Posterior cingulate gyrus (tissue), 11 donors: Measurements from ENCODE around the gene FOXK2.
A peak's percentile ranks its signal among the peaks of the same experiment; 100 is the strongest.
"Not testable (repeated sequence)": the region's sequence is repeated elsewhere in the genome, so short reads cannot be mapped to it uniquely, and the experiment has no call there.

Experiments
- DNase-seq, 10 donors: peaks; one replicate each; pipeline versions ENCODE4 v3.0.0 to v3.0.0-alpha.2; 2020 to 2021; ENCODE audit warnings: mixed read lengths in 3 of 10
- intact Hi-C: fragments of 100-400 bp; cut with DNase I; formaldehyde crosslinking; loops from one replicate; pipeline ENCODE4 v1.15.1; 2023

Gene FOXK2

DNA sequence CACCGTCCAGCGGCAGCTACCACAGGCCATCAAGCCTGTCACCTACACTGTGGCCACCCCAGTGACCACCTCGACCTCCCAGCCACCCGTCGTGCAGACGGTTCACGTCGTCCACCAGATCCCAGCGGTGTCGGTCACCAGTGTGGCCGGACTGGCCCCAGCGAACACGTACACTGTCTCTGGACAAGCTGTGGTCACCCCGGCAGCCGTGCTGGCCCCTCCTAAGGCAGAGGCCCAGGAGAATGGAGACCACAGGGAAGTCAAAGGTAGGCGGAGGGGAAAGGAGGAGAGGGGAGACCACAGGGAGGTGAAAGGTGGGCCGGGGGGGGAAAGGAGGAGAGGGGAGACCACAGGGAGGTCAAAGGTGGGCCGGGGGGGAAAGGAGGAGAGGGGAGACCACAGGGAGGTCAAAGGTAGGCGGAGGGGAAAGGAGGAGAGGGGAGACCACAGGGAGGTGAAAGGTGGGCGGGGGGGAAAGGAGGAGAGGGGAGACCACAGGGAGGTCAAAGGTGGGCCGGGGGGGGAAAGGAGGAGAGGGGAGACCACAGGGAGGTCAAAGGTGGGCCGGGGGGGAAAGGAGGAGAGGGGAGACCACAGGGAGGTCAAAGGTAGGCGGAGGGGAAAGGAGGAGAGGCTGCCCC, 66.5 kb downstream of the FOXK2 start:
- intact Hi-C loops, result not testable (repeated sequence)
- DNase-seq, result peak in 2 of 10 donors; percentile 73 to 93

DNA sequence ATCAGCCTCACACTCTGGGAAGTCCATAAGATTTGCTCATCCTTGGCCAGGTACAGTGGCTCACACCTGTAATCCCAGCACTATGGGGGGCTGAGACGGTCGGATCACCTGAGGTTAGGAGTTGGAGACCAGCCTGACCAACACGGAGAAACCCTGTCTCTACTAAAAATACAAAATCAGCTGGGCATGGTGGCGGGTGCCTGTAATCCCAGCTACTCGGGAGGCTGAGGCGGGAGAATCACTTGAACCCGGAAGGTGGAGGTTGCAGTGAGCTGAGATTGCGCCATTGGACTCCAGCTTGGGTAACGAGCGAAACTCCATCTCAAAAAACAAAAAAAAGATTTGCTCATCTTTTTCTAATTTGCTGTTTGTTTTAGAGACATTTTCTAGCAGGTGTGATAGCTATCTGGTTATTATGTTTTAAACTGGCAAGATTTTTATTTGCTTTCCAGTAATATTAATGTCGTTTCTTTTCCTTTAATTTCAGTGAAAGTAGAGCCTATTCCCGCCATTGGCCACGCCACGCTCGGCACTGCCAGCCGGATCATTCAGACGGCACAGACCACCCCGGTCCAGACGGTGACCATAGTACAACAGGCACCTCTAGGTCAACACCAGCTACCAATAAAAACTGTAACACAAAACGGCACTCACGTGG, 67.2 kb downstream of the FOXK2 start:
- intact Hi-C loops, result no loop called here
- DNase-seq, result peak in 2 of 10 donors; percentile 24 to 48

GRCh38 chr17:82587234-82588086, 67.9 kb downstream of the FOXK2 start:
- intact Hi-C loops, result no loop called here
- DNase-seq, result peak in 2 of 10 donors; percentile 71 to 79

DNA sequence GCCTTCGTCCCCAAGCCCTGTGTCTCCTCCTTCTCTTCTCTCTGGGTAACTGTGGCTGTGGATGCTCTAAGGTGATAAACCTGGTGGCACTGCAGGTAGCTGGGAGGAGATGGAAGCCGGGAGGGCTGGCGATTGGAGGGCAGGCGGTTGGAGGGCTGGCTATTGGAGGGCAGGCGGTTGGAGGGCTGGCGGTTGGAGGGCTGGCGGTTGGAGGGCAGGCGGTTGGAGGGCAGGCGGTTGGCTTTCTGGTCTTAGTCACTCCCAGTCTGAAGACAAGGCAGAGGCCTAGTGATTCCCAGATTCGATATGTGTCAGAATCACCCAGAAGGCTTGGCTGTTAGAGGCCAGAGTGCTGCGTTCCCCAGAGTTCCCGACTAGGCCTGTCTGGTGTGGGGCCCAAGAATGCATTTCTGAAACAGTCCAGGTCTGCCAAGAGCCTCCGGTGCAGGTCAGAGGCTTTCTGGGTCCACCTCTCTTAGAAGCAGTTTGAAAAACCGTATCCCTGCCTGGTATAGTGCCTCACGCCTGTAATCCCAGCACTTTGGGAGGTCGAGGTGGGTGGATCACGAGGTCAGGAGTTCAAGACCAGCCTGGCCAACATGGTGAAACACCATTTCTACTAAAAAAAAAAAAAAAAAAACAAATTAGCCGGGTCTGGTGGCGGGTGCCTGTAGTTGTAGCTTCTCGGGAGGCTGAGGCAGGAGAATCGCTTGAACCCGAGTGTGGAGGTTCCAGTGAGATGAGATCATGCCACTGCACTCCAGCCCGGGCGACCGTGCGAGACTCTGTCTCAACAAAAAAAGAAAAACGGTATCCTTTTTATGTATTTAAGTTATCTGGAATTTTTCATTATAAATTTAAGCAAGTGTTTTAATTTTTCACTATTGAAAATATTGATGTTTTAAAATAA, 69.0 kb downstream of the FOXK2 start:
- intact Hi-C loops, result no loop called here
- peak in 2 of 10 donors; percentile 55 to 60 for DNase-seq

GRCh38 chr17:82589851-82590180, 70.3 kb downstream of the FOXK2 start:
- intact Hi-C loops, result no loop called here
- DNase-seq, result peak in 1 of 10 donors; percentile 65

- intact Hi-C loops, result no loop called here
- peak in 3 of 10 donors; percentile 40 to 71 (median 69) for DNase-seq
These were observed 70.7 kb downstream of the FOXK2 start for GRCh38 chr17:82590216-82590615.

- peak in 3 of 10 donors; percentile 48 to 79 (median 61) for DNase-seq
- intact Hi-C loops, result no loop called here
These were observed 71.5 kb downstream of the FOXK2 start for GRCh38 chr17:82590881-82591539.

- intact Hi-C loops, result no loop called here
- peak in 1 of 10 donors; percentile 65 for DNase-seq
These were observed 72.8 kb downstream of the FOXK2 start for GRCh38 chr17:82592289-82592766.

- DNase-seq, result peak in 9 of 10 donors; percentile 46 to 96 (median 74)
- intact Hi-C loops, result no loop called here
These were observed 73.4 kb downstream of the FOXK2 start for GRCh38 chr17:82592767-82593589.

- intact Hi-C loops, result no loop called here
- peak in 1 of 10 donors; percentile 84 for DNase-seq
These were observed 74.1 kb downstream of the FOXK2 start for GRCh38 chr17:82593590-82594087.

DNA sequence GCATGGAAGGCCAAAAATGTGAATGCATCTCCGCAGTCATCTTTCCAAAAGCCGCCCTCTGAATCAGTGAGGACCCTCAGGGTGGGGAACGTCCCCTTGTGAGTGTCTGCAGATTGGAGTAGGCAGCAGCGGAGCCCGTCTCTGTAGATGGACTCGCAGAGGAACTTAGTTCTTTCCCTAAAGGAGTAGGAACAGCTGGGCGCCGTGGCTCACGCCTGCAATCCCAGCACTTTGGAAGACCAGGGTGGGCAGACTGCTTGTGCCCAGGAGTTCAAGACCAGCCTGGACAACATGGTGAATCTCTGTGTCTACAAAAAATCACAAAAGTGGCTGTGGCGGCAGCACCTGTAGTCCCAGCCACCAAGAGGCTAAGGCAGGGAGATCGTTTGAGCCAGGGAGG, 75.0 kb downstream of the FOXK2 start:
- peak in 1 of 10 donors; percentile 49 for DNase-seq
- intact Hi-C loops, result no loop called here

DNA sequence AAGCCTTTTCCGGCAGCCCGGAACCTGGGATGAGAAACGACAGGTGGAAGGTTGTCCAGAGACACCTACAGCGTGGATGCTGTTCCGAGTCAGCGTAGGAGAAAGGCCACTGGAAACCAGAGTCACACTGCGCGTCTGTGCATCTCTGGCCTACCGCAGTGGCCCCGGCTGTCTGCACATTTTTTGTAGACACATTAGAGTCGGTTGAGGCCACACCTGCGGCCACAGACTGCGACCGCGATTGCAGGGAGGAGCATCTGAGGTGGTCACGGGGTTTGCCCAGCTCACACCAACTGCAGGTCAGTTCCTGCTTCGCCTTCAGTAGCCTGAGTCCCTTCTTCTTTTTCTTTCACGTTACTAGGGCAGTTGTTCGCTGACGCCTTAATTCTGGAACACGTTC, 76.4 kb downstream of the FOXK2 start:
- DNase-seq, result peak in 2 of 10 donors; percentile 15 to 59
- intact Hi-C loops, result no loop called here

DNA sequence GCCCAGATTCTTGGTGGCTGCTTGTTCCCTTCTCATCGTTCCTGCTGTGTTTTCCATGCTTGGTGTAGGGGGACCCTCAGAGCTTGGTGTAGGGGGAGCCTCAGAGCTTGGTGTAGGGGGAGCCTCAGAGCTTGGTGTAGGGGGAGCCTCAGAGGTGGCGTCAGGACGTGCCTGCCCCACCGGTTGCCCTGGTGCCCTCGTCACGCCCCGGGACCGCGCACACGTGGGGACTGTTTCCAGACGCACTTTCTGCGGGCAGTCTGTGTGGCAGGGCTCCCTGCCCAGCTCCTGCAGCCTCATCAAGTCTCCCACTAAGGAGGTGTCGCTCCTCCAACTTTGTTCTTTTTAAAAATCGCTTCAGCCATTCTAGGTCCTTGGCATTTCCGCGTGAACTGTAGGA, 76.8 kb downstream of the FOXK2 start:
- peak in 2 of 10 donors; percentile 64 to 74 for DNase-seq
- intact Hi-C loops, result no loop called here

- intact Hi-C loops, result no loop called here
- DNase-seq, result peak in 3 of 10 donors; percentile 55 to 69 (median 62)
These were observed 77.5 kb downstream of the FOXK2 start for GRCh38 chr17:82596837-82597672.

DNA sequence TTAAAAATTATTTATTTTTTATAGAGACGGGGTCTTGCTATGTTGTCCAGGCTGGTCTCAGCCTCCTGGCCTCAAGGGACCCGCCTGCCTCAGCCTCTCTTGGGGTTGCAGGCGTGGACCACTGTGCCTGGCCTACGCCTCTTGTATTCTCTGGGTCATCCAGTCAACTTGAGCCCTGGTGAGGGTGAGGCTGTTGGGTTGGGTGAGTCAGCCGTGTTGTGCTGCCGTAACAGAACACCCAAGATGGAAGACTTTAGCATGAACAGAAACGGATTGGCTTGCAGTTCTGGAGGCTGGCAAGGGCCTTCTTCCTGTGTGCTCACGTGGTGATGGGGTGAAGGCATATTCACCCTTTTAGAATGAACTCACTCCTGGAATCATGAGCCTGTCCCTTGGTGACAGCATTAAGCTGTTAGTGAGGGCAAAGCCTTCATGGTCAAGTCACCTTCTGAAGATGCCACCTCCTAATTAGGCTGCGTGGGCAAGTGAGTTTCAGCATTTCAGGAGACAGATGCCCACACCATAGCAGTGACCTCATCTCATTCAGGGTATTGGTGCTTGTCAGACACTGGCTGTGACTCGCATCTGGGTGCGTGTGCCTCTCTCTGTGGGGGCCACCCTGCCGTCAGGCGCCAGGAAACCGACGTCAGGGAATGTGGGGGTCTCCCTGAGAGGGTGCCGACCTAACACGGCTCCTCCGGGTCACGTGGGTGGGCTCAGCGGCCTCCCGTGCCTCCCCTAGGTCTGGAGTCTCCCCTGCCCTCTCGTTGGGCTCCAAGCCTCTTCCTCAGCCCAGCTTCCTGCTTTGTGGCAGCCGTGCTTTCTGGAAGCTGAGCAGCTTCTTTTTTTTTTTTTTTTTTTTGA, 79.0 kb downstream of the FOXK2 start:
- intact Hi-C loops, result no loop called here
- DNase-seq, result peak in 3 of 10 donors; percentile 37 to 75 (median 70)
